ENCODE measurements around the gene RNU6-7.

GRCh38 chr14:32226056-32226455, 24.2 kb downstream of the RNU6-7 start:
- TF ChIP-seq CTCF (conservative IDR thresholded peaks at IDR 0.05), result no peak
- TF ChIP-seq EZH2 (IDR thresholded peaks at IDR 0.05; ENCODE audit: low read depth), result no peak

Measured in PC-9 (cell line).